NCI-H1417 treated with DMSO at 0.1 percent for 48 hours (cell line): ENCODE measurements around the gene KAZN.

Source experiments
- DNase-seq: peaks from one replicate; lab custom pipeline; 2025; lab: John Stamatoyannopoulos, UW

The KAZN gene

GRCh38 chr1:15094719-15095495 is 496.4 kb downstream of the KAZN start:
- no peak for DNase-seq

- no peak for DNase-seq
Observed at GRCh38 chr1:15095496-15095875, 497.0 kb downstream of the KAZN start.

- DNase-seq: no peak
Observed at GRCh38 chr1:15096293-15096692, 497.8 kb downstream of the KAZN start.

GRCh38 chr1:15098176-15099125 is 500.0 kb downstream of the KAZN start:
- no peak for DNase-seq

- no peak for DNase-seq
Observed at GRCh38 chr1:15099441-15100120, 501.1 kb downstream of the KAZN start.

GRCh38 chr1:15100121-15100879 is 501.8 kb downstream of the KAZN start:
- no peak for DNase-seq

GRCh38 chr1:15100880-15101760 is 502.6 kb downstream of the KAZN start:
- DNase-seq: no peak

- DNase-seq: no peak
Observed at GRCh38 chr1:15101801-15102200, 503.3 kb downstream of the KAZN start.

GRCh38 chr1:15102646-15103045 is 504.2 kb downstream of the KAZN start:
- no peak for DNase-seq

- no peak for DNase-seq
Observed at GRCh38 chr1:15103211-15103610, 504.7 kb downstream of the KAZN start.

- DNase-seq: no peak
Observed at GRCh38 chr1:15103906-15104305, 505.4 kb downstream of the KAZN start.

GRCh38 chr1:15104768-15105167 is 506.3 kb downstream of the KAZN start:
- DNase-seq: no peak

- no peak for DNase-seq
Observed at GRCh38 chr1:15106608-15107007, 508.1 kb downstream of the KAZN start.

GRCh38 chr1:15107058-15107687 is 508.7 kb downstream of the KAZN start:
- no peak for DNase-seq

GRCh38 chr1:15107911-15108310 is 509.4 kb downstream of the KAZN start:
- no peak for DNase-seq

- no peak for DNase-seq
Observed at GRCh38 chr1:15110128-15110866, 511.8 kb downstream of the KAZN start.

GRCh38 chr1:15110867-15111230 is 512.4 kb downstream of the KAZN start:
- DNase-seq: no peak

GRCh38 chr1:15113146-15113545 is 514.7 kb downstream of the KAZN start:
- DNase-seq: no peak

GRCh38 chr1:15114884-15115283 is 516.4 kb downstream of the KAZN start:
- DNase-seq: no peak
